H1 (cell line): ENCODE data around the gene CCDC191. TPM values are rescaled to one million over a fixed set of nuclear protein-coding genes. Genes with fewer than 3 reads are reported as not detected.
A peak's percentile ranks its signal among the peaks of the same experiment; 100 is the strongest.

Experiments used
- ATF2 ChIP-seq: IDR thresholded peaks from 2 replicates; pipeline ENCODE4 v1.6.1; 2012; ENCODE audit warnings: low read length, inconsistent platforms
- CBX5 ChIP-seq: fragments of 300-800, 300-1000 bp; sonication (generic); IDR thresholded peaks from 2 replicates; pipeline ENCODE4 v1.7.1; 2016; ENCODE audit warnings: antibody characterized with exemption, low read length, low read depth
- CBX8 ChIP-seq: fragments of 300-800, 300-1000 bp; sonication (generic); IDR thresholded peaks from 2 replicates; pipeline ENCODE4 v1.7.1; 2016; ENCODE audit warnings: low read depth, low read length, borderline replicate concordance
- E2F6 ChIP-seq: IDR thresholded peaks from 2 replicates; pipeline ENCODE4 v1.6.1; 2012; ENCODE audit warnings: inconsistent platforms
- EP300 ChIP-seq, 2 experiments: IDR thresholded peaks; 1 replicate in 1 of 2; 2 replicates in 1 of 2; pipeline ENCODE4 v1.6.1; 2011 to 2012; ENCODE audit warnings: low read depth in 2 of 2, low read length in 2 of 2, mild to moderate bottlenecking in 2 of 2, borderline replicate concordance in 1 of 2, inconsistent platforms in 1 of 2, moderate library complexity in 1 of 2
- EZH2 ChIP-seq: fragments of 200-600 bp; sonication (generic); IDR thresholded peaks from 2 replicates; pipeline ENCODE4 v1.7.1; 2012; ENCODE audit warnings: low read depth, mild to moderate bottlenecking, moderate library complexity, low read length, inconsistent platforms; ENCODE audit not compliant: severe bottlenecking
- GABPA ChIP-seq: IDR thresholded peaks from 2 replicates; pipeline ENCODE4 v1.6.1; 2011; ENCODE audit warnings: mild to moderate bottlenecking, low read length, moderate library complexity, borderline replicate concordance; ENCODE audit not compliant: insufficient read depth
- GTF2F1 ChIP-seq: IDR thresholded peaks from 2 replicates; pipeline ENCODE4 v1.6.1; 2012; ENCODE audit warnings: low read depth, low read length, improper control_type of control experiment, borderline replicate concordance
- NANOG ChIP-seq: IDR thresholded peaks from 2 replicates; pipeline ENCODE4 v1.6.1; 2011; ENCODE audit warnings: low read length, low read depth, mild to moderate bottlenecking, inconsistent platforms; ENCODE audit not compliant: insufficient read depth, poor library complexity, severe bottlenecking
- POLR2A ChIP-seq, 2 experiments: IDR thresholded peaks; 1 replicate in 1 of 2; 2 replicates in 1 of 2; pipeline ENCODE4 v1.6.1; 2011; ENCODE audit warnings: low read depth in 2 of 2, low read length in 2 of 2, mild to moderate bottlenecking in 2 of 2; ENCODE audit errors: control extremely low read depth in 1 of 2
- RBBP5 ChIP-seq: IDR thresholded peaks from 2 replicates; pipeline ENCODE4 v1.7.1; 2012; ENCODE audit warnings: low read depth, mild to moderate bottlenecking, inconsistent platforms, low read length, moderate library complexity, borderline replicate concordance
- RFX5 ChIP-seq: IDR thresholded peaks from 2 replicates; pipeline ENCODE4 v1.6.1; 2011; ENCODE audit warnings: low read depth, low read length, improper control_type of control experiment, borderline replicate concordance
- SIN3A ChIP-seq, 2 experiments: IDR thresholded peaks in 1 of 2; conservative IDR thresholded peaks in 1 of 2; 2 replicates each; pipeline ENCODE4 v1.6.1; 2011 to 2012; ENCODE audit warnings: low read length in 2 of 2, improper control_type of control experiment in 1 of 2, low read depth in 1 of 2, mild to moderate bottlenecking in 1 of 2
- TCF12 ChIP-seq: IDR thresholded peaks from 2 replicates; pipeline ENCODE4 v1.6.1; 2011; ENCODE audit warnings: low read depth, mild to moderate bottlenecking, low read length
- USF2 ChIP-seq: IDR thresholded peaks from 2 replicates; pipeline ENCODE4 v1.6.1; 2011; ENCODE audit warnings: low read length, improper control_type of control experiment
- ZNF274 ChIP-seq: IDR thresholded peaks from 2 replicates; pipeline ENCODE4 v1.7.0; 2012; ENCODE audit warnings: low read length, borderline replicate concordance; ENCODE audit errors: extremely low read depth
- polyA plus RNA-seq, 7 experiments: library from polyadenylated mRNA; depleted of rRNA in 3 of 7; stranded (reverse) in 5 of 7; unstranded in 2 of 7; fragments of >200 nt in 5 of 7; fragments of 200-250 nt in 2 of 7; gene quantifications; 1 replicate in 5 of 7; 2 replicates in 1 of 7; 4 replicates in 1 of 7; pipeline versions ENCODE4 v1.2.1 to v1.2.3, GENCODE V29; 2011 to 2013; ENCODE audit warnings: missing spikeins in 2 of 7, mixed read lengths in 2 of 7
- total RNA-seq: library from RNA; stranded (reverse); fragmentation: NEBNext Ultra II Directional; extraction: Animal tissue kit (Norgen Biotek cat#: 25700); gene quantifications from 2 replicates; pipeline ENCODE4 v1.2.1, GENCODE V29; 2021

The CCDC191 gene
- total and polyA plus RNA-seq, 2 of the 8 experiments (the other 6 are each of a cell fraction or from before 2014, with no cell fraction given): 0.65 to 1.3 TPM

GRCh38 chr3:114056130-114057010 is at the start of gene CCDC191, which contains the start of gene QTRT2 (continued):
- TF ChIP-seq EP300 (IDR thresholded peaks at IDR 0.05; ENCODE audit: borderline replicate concordance in 1 of 2, low read depth in 2 of 2, low read length in 2 of 2): no peak
- no peak for TF ChIP-seq GABPA
- TF ChIP-seq POLR2A (IDR thresholded peaks at IDR 0.05; ENCODE audit: control extremely low read depth in 1 of 2, low read depth in 2 of 2, low read length in 2 of 2): peak; percentile 47 to 89
- 0 out of 2 replicates have a peak, but pooled peaks have one; percentile 12 for TF ChIP-seq RFX5
- TF ChIP-seq EZH2: no peak
- TF ChIP-seq CBX8: no peak
- 0 out of 2 replicates have a peak, but pooled peaks have one; percentile 66 for TF ChIP-seq RBBP5
- TF ChIP-seq GTF2F1: no peak
- TF ChIP-seq CBX5: no peak
- peak; percentile 77 to 98; a peak in 3 of 4 replicates for TF ChIP-seq SIN3A (conservative IDR thresholded peaks at IDR 0.05 in 1 of 2, IDR thresholded peaks at IDR 0.05 in 1 of 2; ENCODE audit: low read depth in 1 of 2, low read length in 2 of 2)
- TF ChIP-seq NANOG: no peak
- no peak for TF ChIP-seq ATF2
- no peak for TF ChIP-seq ZNF274
- TF ChIP-seq USF2: peak; percentile 59
- TF ChIP-seq E2F6: peak; percentile 97
- TF ChIP-seq TCF12: no peak
